VCaP (cell line): ENCODE measurements around the gene SLC38A4.

Experiments
- H3K27ac ChIP-seq: fragments of 450-650 bp; 2 replicates; pipeline ENCODE4 v1.5.1; 2017
- TF ChIP-seq, protein P1 (sequence below): fragments of 450-650 bp; conservative IDR thresholded peaks from 2 replicates; pipeline ENCODE4 v1.5.1; 2017; ENCODE audit warnings: mild to moderate bottlenecking, moderate library complexity

SLC38A4 gene

DNA sequence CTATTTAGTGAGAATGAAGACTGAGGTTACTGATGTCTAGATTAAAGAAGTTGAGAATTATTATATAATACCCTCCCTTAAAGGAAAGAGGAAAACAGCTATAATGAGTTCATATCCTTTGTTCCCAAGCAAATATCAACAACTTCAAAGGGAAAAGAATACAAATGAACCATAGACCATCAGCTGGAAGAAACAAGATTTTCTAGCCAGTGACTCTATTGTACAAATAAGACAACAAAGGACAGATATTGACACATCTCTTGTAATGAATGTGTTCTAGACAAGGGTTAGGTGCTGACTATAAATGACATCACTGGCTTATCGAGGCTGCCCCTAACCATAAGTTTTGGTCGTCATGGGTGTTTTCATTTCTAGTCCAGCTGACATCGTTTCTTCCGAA, 48.2 kb downstream of the SLC38A4 start:
- no peak overlapping the region for H3K27ac ChIP-seq
- TF ChIP-seq, protein P1, sequence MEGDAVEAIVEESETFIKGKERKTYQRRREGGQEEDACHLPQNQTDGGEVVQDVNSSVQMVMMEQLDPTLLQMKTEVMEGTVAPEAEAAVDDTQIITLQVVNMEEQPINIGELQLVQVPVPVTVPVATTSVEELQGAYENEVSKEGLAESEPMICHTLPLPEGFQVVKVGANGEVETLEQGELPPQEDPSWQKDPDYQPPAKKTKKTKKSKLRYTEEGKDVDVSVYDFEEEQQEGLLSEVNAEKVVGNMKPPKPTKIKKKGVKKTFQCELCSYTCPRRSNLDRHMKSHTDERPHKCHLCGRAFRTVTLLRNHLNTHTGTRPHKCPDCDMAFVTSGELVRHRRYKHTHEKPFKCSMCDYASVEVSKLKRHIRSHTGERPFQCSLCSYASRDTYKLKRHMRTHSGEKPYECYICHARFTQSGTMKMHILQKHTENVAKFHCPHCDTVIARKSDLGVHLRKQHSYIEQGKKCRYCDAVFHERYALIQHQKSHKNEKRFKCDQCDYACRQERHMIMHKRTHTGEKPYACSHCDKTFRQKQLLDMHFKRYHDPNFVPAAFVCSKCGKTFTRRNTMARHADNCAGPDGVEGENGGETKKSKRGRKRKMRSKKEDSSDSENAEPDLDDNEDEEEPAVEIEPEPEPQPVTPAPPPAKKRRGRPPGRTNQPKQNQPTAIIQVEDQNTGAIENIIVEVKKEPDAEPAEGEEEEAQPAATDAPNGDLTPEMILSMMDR, result no peak

DNA sequence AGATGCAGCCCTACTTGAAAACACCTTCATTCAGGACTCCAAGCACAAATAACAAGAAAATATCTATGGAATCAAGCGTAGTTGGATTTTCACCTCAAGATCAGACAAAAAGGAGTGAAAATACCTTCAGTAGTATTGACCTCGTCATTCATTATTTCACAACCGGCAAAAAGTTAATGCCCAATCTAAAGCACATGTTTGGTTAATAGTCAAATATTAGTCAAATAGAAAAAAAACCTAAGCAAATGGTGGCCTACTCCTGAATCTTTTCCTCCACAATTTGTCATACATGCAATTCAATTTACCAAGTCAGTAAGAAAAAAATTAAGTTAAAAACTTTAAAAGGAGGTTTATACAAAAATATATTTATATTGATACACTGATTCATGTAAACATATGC, 50.0 kb downstream of the SLC38A4 start:
- TF ChIP-seq, protein P1, result no peak
- no peak overlapping the region for H3K27ac ChIP-seq

DNA sequence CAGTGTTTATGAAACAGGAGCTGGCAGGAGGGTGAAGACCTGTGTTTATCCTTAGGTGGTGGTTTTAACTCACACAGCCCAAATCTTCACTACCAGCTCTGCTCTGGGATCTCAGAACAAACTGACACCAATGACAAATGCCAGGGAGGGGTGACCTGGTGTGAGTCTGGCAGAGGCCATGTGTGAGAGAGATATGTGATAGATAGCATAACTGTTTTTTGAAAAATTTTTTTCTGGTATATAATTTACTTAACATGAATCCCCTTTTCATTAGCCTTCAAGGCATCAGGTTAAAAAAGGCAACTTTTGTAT, 51.5 kb downstream of the SLC38A4 start:
- H3K27ac ChIP-seq, result no peak overlapping the region
- TF ChIP-seq, protein P1, result no peak

DNA sequence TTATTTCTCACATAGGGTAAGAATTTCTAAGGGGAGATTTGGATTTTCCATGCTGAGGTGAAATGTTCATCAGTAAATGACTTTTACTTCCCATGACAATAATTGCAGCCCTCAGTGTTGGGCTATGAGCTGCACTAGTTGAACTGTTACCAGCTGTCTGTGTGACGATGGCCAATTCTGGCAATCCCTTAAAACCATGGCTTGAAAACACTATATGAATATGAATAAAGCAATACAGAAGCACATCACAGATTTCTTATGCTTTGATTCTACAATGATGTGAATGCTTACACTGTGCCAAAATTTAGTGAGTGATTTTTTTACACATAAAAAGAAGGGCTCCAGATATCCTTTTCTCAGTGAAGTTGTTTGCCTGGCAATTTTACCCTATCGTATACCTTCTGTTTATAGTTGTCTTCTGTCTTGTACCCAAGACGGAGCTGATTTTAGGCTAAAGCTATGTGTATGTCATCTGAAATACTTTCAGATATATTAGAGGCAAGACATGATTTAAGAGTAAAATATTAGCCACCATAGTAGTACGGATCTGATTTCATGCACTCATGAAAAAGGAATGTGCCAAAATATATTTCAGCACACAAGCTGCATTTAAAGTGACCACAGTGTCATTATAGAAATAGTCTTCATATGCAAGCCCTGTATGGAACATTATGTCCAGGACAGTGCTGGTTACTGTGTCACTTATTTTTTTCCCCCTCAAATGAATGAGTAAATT, 52.0 kb downstream of the SLC38A4 start:
- TF ChIP-seq, protein P1, result no peak
- H3K27ac ChIP-seq, result no peak overlapping the region

DNA sequence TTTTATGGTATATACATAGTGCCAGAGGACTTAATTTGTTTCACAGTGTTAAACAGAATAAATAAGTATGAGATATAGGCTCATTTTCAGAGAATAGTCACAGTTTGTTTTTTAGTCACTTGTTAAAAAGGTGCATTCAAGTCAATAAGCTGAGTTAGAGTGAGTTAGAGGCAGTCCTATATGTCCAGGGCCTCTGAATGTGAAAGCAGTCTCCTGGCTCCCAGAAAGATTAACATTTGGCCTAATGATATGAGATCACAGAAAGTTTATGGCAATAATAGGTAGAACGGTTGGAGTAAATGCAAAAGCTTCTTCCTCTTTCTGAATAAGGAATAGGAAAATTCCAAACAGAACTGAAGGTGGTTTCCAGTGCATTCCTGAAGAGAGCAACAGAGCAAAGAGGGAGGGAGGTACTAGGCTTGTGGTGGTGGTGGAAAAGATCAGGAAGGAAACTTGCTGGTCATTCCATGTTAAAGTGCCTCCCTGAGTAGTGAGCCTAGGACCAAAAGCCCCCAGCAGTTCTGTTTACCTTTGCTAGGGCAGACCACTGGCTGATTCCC, 54.4 kb downstream of the SLC38A4 start:
- no peak overlapping the region for H3K27ac ChIP-seq

DNA sequence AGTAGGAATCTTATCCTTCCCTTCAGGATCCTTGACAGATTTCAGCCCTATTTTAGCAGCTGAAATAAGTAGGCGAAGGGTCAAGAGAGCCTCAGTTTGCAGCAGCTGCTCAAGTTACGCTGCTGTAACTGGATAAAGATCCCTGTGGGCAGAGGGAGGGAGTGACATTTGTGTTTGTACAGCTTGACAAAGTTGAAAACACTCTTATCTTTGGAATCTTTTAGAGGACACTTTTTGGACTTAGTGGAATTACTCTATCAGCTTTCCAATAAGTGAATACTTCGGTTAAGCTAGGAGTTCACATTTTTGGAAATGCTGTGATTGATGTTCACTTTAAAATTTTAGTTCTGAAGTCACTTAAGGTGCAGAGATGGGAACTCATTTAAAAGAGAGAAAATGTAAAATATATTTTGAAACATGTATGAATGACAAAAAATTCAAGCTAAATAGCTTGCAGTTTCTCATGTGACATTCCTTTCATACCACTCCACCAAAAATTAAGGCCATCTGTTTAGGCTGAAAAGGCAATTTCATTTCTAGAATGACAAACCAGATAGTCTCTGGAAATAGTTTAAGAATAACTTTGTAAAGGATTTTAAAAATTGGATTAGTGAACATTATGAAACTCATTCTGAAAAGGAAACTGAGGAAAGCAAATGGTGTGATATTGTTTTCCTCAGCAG, 55.2 kb downstream of the SLC38A4 start:
- H3K27ac ChIP-seq, result no peak overlapping the region
- TF ChIP-seq, protein P1, result no peak

More for the DNA sequence above, 54.4 kb downstream of the SLC38A4 start:
- TF ChIP-seq, protein P1, result no peak

DNA sequence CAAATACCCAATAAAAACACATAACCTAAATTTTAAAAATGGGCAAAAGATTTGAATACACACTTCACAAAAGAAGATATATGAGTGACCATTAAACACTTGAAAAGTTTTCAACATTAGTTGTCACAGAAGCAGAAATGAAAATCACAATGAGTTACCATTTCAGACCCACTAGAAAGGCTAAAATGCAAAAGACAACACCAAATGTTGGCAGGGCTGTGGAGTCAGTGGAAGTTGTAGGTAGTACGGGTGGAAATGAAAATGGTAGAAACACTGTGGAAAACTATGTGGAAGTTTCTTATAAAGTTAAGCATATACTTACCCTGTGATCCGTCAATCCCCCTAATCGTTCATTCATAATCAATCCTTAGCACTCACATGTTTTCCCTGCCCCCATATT, 61.8 kb downstream of the SLC38A4 start:
- TF ChIP-seq, protein P1, result no peak

More for the DNA sequence above, 61.8 kb downstream of the SLC38A4 start:
- no peak overlapping the region for H3K27ac ChIP-seq
